Activated CD8-positive, alpha-beta memory T cell treated with anti-CD3 and anti-CD28 coated beads, Interleukin-2, amount 10 ng/mL, durations not matched to agents 7 days and 5 days (primary cell): Measurements from ENCODE around the gene PLS1. TPM values are rescaled to one million over a fixed set of nuclear protein-coding genes. Genes with fewer than 3 reads are reported as not detected.
"Not testable (repeated sequence)": the region's sequence is repeated elsewhere in the genome, so short reads cannot be mapped to it uniquely, and the experiment has no call there.

Experiments used
- ATAC-seq: fragments of 150-1000 bp; cut with Tn5 transposase; one replicate; pipeline ENCODE4 v1.10.0; 2021; ENCODE audit warnings: moderate library complexity
- CTCF ChIA-PET: fragments of 350-600 bp; sonication (Branson Sonifier 250); formaldehyde crosslinking; loops from one replicate; lab custom pipeline; 2021; ENCODE audit warnings: antibody characterized with exemption; lab: Charles Lee
- DNase-seq: peaks from one replicate; pipeline ENCODE4 v3.0.0-alpha.2; 2020
- H3K27ac Mint-ChIP-seq: one replicate; pipeline ENCODE4 v1.8.0; 2021; ENCODE audit warnings: mild to moderate bottlenecking, mixed read lengths
- H3K27me3 Mint-ChIP-seq: one replicate; pipeline ENCODE4 v1.8.0; 2021; ENCODE audit warnings: mixed read lengths
- H3K36me3 Mint-ChIP-seq: one replicate; pipeline ENCODE4 v1.8.0; 2021; ENCODE audit warnings: mild to moderate bottlenecking, mixed read lengths
- H3K4me1 Mint-ChIP-seq: one replicate; pipeline ENCODE4 v1.8.0; 2021; ENCODE audit warnings: mixed read lengths
- H3K4me3 Mint-ChIP-seq: one replicate; pipeline ENCODE4 v1.8.0; 2021; ENCODE audit warnings: mild to moderate bottlenecking, moderate library complexity, mixed read lengths
- H3K9me3 Mint-ChIP-seq: one replicate; pipeline ENCODE4 v1.8.0; 2022; ENCODE audit warnings: low read depth, mixed read lengths
- total RNA-seq, 2 experiments: library from RNA; stranded (reverse); gene quantifications; one replicate each; pipeline ENCODE4 v1.2.3, GENCODE V29; 2021

Gene PLS1
- total RNA-seq, 2 experiments from 2014 or later, result 4.2 to 4.5 TPM

GRCh38 chr3:142732066-142732465 lies 135.9 kb downstream of the PLS1 start:
- Mint-ChIP-seq H3K4me1 (no peaks in the 10 kb centered on the region), H3K9me3 (no peaks in the 10 kb centered on the region), H3K4me3 (no peak overlapping the region), H3K27me3 (peaks cover 4% of the 10 kb centered on the region), H3K36me3 (no peaks in the 10 kb centered on the region), H3K27ac (no peak overlapping the region)
- DNase-seq (no peak), ATAC-seq (no peak)
- CTCF ChIA-PET, result no interaction called here

GRCh38 chr3:142734834-142735233 lies 138.6 kb downstream of the PLS1 start:
- Mint-ChIP-seq H3K27ac (no peak overlapping the region), H3K27me3 (no peaks in the 10 kb centered on the region), H3K36me3 (no peaks in the 10 kb centered on the region), H3K9me3 (no peaks in the 10 kb centered on the region), H3K4me3 (no peak overlapping the region), H3K4me1 (no peaks in the 10 kb centered on the region)
- ATAC-seq, result no peak
- DNase-seq, result no peak
- CTCF ChIA-PET, result no interaction called here

GRCh38 chr3:142735462-142735861 lies 139.3 kb downstream of the PLS1 start:
- Mint-ChIP-seq H3K36me3 (no peaks in the 10 kb centered on the region), H3K27ac (no peak overlapping the region), H3K4me1 (no peaks in the 10 kb centered on the region), H3K27me3 (no peaks in the 10 kb centered on the region), H3K9me3 (no peaks in the 10 kb centered on the region), H3K4me3 (no peak overlapping the region)
- ATAC-seq, result no peak
- CTCF ChIA-PET, result no interaction called here
- DNase-seq, result no peak

- no peak for ATAC-seq
- Mint-ChIP-seq H3K9me3 (no peaks in the 10 kb centered on the region), H3K36me3 (no peaks in the 10 kb centered on the region), H3K4me1 (no peaks in the 10 kb centered on the region), H3K4me3 (no peak overlapping the region), H3K27me3 (peaks cover 3% of the 10 kb centered on the region), H3K27ac (no peak overlapping the region)
- CTCF ChIA-PET, result no interaction called here
- DNase-seq, result no peak
These were observed 142.2 kb downstream of the PLS1 start for GRCh38 chr3:142738396-142738795.

- Mint-ChIP-seq H3K36me3 (peaks cover 10% of the 10 kb centered on the region), H3K27me3 (peaks cover 3% of the 10 kb centered on the region), H3K4me1 (no peaks in the 10 kb centered on the region), H3K27ac (no peak overlapping the region), H3K4me3 (no peak overlapping the region), H3K9me3 (no peaks in the 10 kb centered on the region)
- ATAC-seq, result no peak
- DNase-seq, result no peak
- CTCF ChIA-PET, result no interaction called here
These were observed 150.5 kb downstream of the PLS1 start for GRCh38 chr3:142746646-142747045.

- H3K9me3 Mint-ChIP-seq, H3K4me3 Mint-ChIP-seq, H3K4me1 Mint-ChIP-seq, H3K27me3 Mint-ChIP-seq, CTCF ChIA-PET, H3K27ac Mint-ChIP-seq, ATAC-seq, DNase-seq: not testable (repeated sequence)
- peaks cover 10% of the 10 kb centered on the region for H3K36me3 Mint-ChIP-seq
These were observed 154.3 kb downstream of the PLS1 start for GRCh38 chr3:142750531-142750930.

GRCh38 chr3:142752605-142753004 lies 156.4 kb downstream of the PLS1 start:
- H3K9me3 Mint-ChIP-seq, H3K27ac Mint-ChIP-seq, H3K27me3 Mint-ChIP-seq, ATAC-seq, H3K4me1 Mint-ChIP-seq, DNase-seq, H3K4me3 Mint-ChIP-seq, CTCF ChIA-PET: not testable (repeated sequence)
- H3K36me3 Mint-ChIP-seq, result peaks cover 10% of the 10 kb centered on the region

GRCh38 chr3:142754494-142754893 lies 158.3 kb downstream of the PLS1 start:
- no peaks in the 10 kb centered on the region for H3K27me3 Mint-ChIP-seq
- no peak overlapping the region for H3K27ac Mint-ChIP-seq
- CTCF ChIA-PET, result interaction anchor here (1.0 kb wide), 1 partner anchor 47 kb away, joined by 3 read pairs; no protein-coding TSS in a partner anchor
- H3K36me3 Mint-ChIP-seq, result peaks cover 6% of the 10 kb centered on the region
- H3K4me3 Mint-ChIP-seq, result no peak overlapping the region
- no peaks in the 10 kb centered on the region for H3K4me1 Mint-ChIP-seq
- ATAC-seq, result no peak
- H3K9me3 Mint-ChIP-seq, result no peaks in the 10 kb centered on the region
- no peak for DNase-seq

Other genes with a start within 250 kb of the PLS1 start
- gene XRN1, start 148.4 kb upstream of the PLS1 start, total RNA-seq, result 10 to 100 TPM; 64.4 to 82.7 TPM
- 10 to 100 TPM; 34.9 to 40.0 TPM for gene ATR, start 17.7 kb upstream of the PLS1 start, total RNA-seq
- gene TRPC1, start 127.6 kb downstream of the PLS1 start, total RNA-seq, result 1 to 10 TPM; 2.1 to 2.9 TPM